ENCODE results near the gene SUGCT. TPM values are rescaled to one million over a fixed set of nuclear protein-coding genes. Genes with fewer than 3 reads are reported as not detected.

SUGCT gene
- total RNA-seq, 4 donors from 2014 or later, result 0.83 to 7.1 (median 3.2) TPM

GRCh38 chr7:40833191-40833887 lies 698.5 kb downstream of the SUGCT start:
- Histone ChIP-seq H3K4me1 (peaks cover 0 to 7% (median 0%) of the 10 kb centered on the region in 3 donors), H3K36me3 (no peaks in the 10 kb centered on the region), H3K27ac (no peak overlapping the region), H3K9me3 (no peaks in the 10 kb centered on the region), H3K27me3 (no peaks in the 10 kb centered on the region), H3K4me3 (no peak overlapping the region)
- DNase-seq, result no peak
- intact Hi-C loops (cut with DNase I), result no loop called here
- 68 to 78% methylated on average over 3 of the region's 3 CpGs for WGBS, 2 donors
- no peak for TF ChIP-seq CTCF (IDR thresholded peaks at IDR 0.05)
- no peak for TF ChIP-seq POLR2A (IDR thresholded peaks at IDR 0.05)

GRCh38 chr7:40833888-40834234 lies 699.1 kb downstream of the SUGCT start:
- H3K27me3 ChIP-seq, result no peaks in the 10 kb centered on the region
- H3K9me3 ChIP-seq, result no peaks in the 10 kb centered on the region
- no peak overlapping the region for H3K4me3 ChIP-seq
- no peaks in the 10 kb centered on the region for H3K36me3 ChIP-seq
- intact Hi-C loops (cut with DNase I), result no loop called here
- TF ChIP-seq POLR2A (IDR thresholded peaks at IDR 0.05) (no peak), CTCF (IDR thresholded peaks at IDR 0.05) (peak in 1 of 6 experiments; percentile 17)
- no peak for DNase-seq
- peaks cover 0 to 5% (median 0%) of the 10 kb centered on the region in 3 donors for H3K4me1 ChIP-seq
- 62 to 68% methylated on average over 2 of the region's 2 CpGs for WGBS, 2 donors
- H3K27ac ChIP-seq, result no peak overlapping the region

GRCh38 chr7:40836218-40836617 lies 701.4 kb downstream of the SUGCT start:
- 32 to 40% methylated on average over 6 of the region's 6 CpGs for WGBS, 2 donors
- no peak overlapping the region for H3K4me3 ChIP-seq
- no peaks in the 10 kb centered on the region for H3K36me3 ChIP-seq

GRCh38 chr7:40839881-40840280 lies 705.1 kb downstream of the SUGCT start:
- peaks cover 0 to 21% (median 0%) of the 10 kb centered on the region in 3 donors for H3K4me1 ChIP-seq
- intact Hi-C loops (cut with DNase I), result no loop called here
- H3K4me3 ChIP-seq, result no peak overlapping the region
- DNase-seq, result no peak
- peaks cover 0 to 4% (median 0%) of the 10 kb centered on the region in 3 donors for H3K9me3 ChIP-seq
- 75 to 86% methylated on average over 3 of the region's 3 CpGs for WGBS, 2 donors
- no peak overlapping the region for H3K27ac ChIP-seq
- no peaks in the 10 kb centered on the region for H3K36me3 ChIP-seq
- H3K27me3 ChIP-seq, result no peaks in the 10 kb centered on the region
- TF ChIP-seq POLR2A (IDR thresholded peaks at IDR 0.05), result no peak
- no peak for TF ChIP-seq CTCF (IDR thresholded peaks at IDR 0.05)

More at GRCh38 chr7:40836218-40836617, 701.4 kb downstream of the SUGCT start:
- H3K4me1 ChIP-seq, result no peaks in the 10 kb centered on the region
- H3K27me3 ChIP-seq, result no peaks in the 10 kb centered on the region
- DNase-seq, result no peak
- intact Hi-C loops (cut with DNase I), result no loop called here
- H3K9me3 ChIP-seq, result peaks cover 0 to 4% (median 0%) of the 10 kb centered on the region in 3 donors
- H3K27ac ChIP-seq, result no peak overlapping the region
- no peak for TF ChIP-seq POLR2A (IDR thresholded peaks at IDR 0.05)
- TF ChIP-seq CTCF (IDR thresholded peaks at IDR 0.05), result no peak

GRCh38 chr7:40840990-40841389 lies 706.2 kb downstream of the SUGCT start:
- TF ChIP-seq CTCF (IDR thresholded peaks at IDR 0.05), result no peak
- TF ChIP-seq POLR2A (IDR thresholded peaks at IDR 0.05), result no peak
- no peak overlapping the region for H3K27ac ChIP-seq
- no peak for DNase-seq

More at GRCh38 chr7:40840990-40841389, 706.2 kb downstream of the SUGCT start:
- Histone ChIP-seq H3K4me1 (peaks cover 0 to 21% (median 0%) of the 10 kb centered on the region in 3 donors), H3K4me3 (no peak overlapping the region), H3K27me3 (no peaks in the 10 kb centered on the region), H3K9me3 (peaks cover 0 to 4% (median 0%) of the 10 kb centered on the region in 3 donors), H3K36me3 (no peaks in the 10 kb centered on the region)
- intact Hi-C loops (cut with DNase I), result no loop called here
